Panc1 (cell line): Measurements from ENCODE around the gene GPBAR1. TPM values are rescaled to one million over a fixed set of nuclear protein-coding genes. Genes with fewer than 3 reads are reported as not detected.

Experiments used
- ATAC-seq: fragments of 200-7000 bp; cut with Tn5 transposase; 2 replicates; pipeline ENCODE4 v1.9.1; 2020; ENCODE audit warnings: mild to moderate bottlenecking, moderate library complexity
- BruUV-seq: library from RNA; stranded (reverse); fragments of 400-500 nt; replicated peaks from 2 replicates; lab custom pipeline; 2021; lab: Mats Ljungman, UMichigan
- CTCF ChIA-PET: fragments of 300-600 bp; sonication (Branson Sonifier 250); formaldehyde crosslinking; loops from one replicate; lab custom pipeline; 2022; ENCODE audit warnings: antibody characterized with exemption; lab: Charles Lee
- POLR2A ChIA-PET: fragments of 300-600 bp; sonication (Branson Sonifier 250); formaldehyde crosslinking; loops from one replicate; lab custom pipeline; 2022; ENCODE audit warnings: antibody characterized with exemption; lab: Charles Lee
- DNase-seq: peaks from one replicate; pipeline ENCODE4 v3.0.0-alpha.2; 2010; ENCODE audit warnings: low read depth, low spot score
- H3K27ac ChIP-seq: 2 replicates; pipeline ENCODE4 v1.5.1; 2011; ENCODE audit warnings: mild to moderate bottlenecking, low read length, inconsistent platforms
- H3K27me3 ChIP-seq: fragments of 200-500 bp; sonication (Bioruptor generic); 2 replicates; pipeline ENCODE4 v1.6.0; 2014; ENCODE audit warnings: low read length, inconsistent platforms; ENCODE audit not compliant: control insufficient read depth, insufficient read depth
- H3K36me3 ChIP-seq: fragments of 200-500 bp; sonication (Bioruptor generic); 2 replicates; pipeline ENCODE4 v1.5.1; 2014; ENCODE audit warnings: inconsistent platforms, mild to moderate bottlenecking, low read length, moderate library complexity; ENCODE audit not compliant: control insufficient read depth, insufficient read depth
- H3K4me1 ChIP-seq: 2 replicates; pipeline ENCODE4 v1.5.1; 2011; ENCODE audit warnings: inconsistent platforms, mild to moderate bottlenecking, low read length, moderate library complexity; ENCODE audit not compliant: control insufficient read depth, insufficient read depth
- H3K4me3 ChIP-seq, 2 experiments: 2 replicates each; pipeline ENCODE4 v1.5.1; 2011 to 2012; ENCODE audit warnings: low read depth in 2 of 2, low read length in 2 of 2, mild to moderate bottlenecking in 2 of 2, inconsistent platforms in 1 of 2, moderate library complexity in 1 of 2
- H3K9me3 ChIP-seq: fragments of 200-500 bp; sonication (Bioruptor generic); 2 replicates; pipeline ENCODE4 v1.5.1; 2014; ENCODE audit warnings: low read depth, mild to moderate bottlenecking, inconsistent platforms, low read length, moderate library complexity; ENCODE audit not compliant: control insufficient read depth, insufficient read depth
- CTCF ChIP-seq: fragments of 450-650 bp; IDR thresholded peaks from 2 replicates; pipeline ENCODE4 v1.5.1; 2017; ENCODE audit warnings: mild to moderate bottlenecking
- POLR2AphosphoS5 ChIP-seq: IDR thresholded peaks from 2 replicates; pipeline ENCODE4 v1.6.1; 2012; ENCODE audit warnings: mild to moderate bottlenecking, low read depth, low read length, moderate library complexity
- REST ChIP-seq, 2 experiments: IDR thresholded peaks; 2 replicates each; pipeline ENCODE4 v1.6.1; 2011 to 2012; ENCODE audit warnings: low read depth in 2 of 2, control low read depth in 1 of 2, low read length in 1 of 2, mild to moderate bottlenecking in 1 of 2, moderate library complexity in 1 of 2; ENCODE audit not compliant: insufficient read depth in 1 of 2
- SIN3A ChIP-seq: IDR thresholded peaks from 2 replicates; pipeline ENCODE4 v1.6.1; 2012; ENCODE audit warnings: low read depth, mild to moderate bottlenecking, low read length, moderate library complexity, borderline replicate concordance; ENCODE audit not compliant: insufficient read depth
- TCF7L2 ChIP-seq: IDR thresholded peaks from 2 replicates; pipeline ENCODE4 v1.6.1; 2011; ENCODE audit warnings: mild to moderate bottlenecking, low read depth, low read length, inconsistent platforms
- in situ Hi-C: cut with HindIII; loops from 2 replicates; pipeline ENCODE4 v1.10.0; 2016; ENCODE audit warnings: low sequenced_read_pairs, low pct_unique_long_range_greater_than_20kb
- intact Hi-C: fragments of 100-400 bp; cut with micrococcal nuclease; formaldehyde crosslinking; loops from one replicate; pipeline ENCODE4 v1.10.0; 2022; ENCODE audit not compliant: unreplicated experiment
- total RNA-seq: library from RNA; stranded (reverse); gene quantifications from one replicate; pipeline ENCODE4 v1.2.1, GENCODE V29; 2021; ENCODE audit not compliant: unreplicated experiment

The GPBAR1 gene
- total RNA-seq, 1 experiment from 2014 or later: 0.18 TPM

GRCh38 chr2:218262237-218262600, 1.4 kb downstream of the GPBAR1 start:
- in situ Hi-C loops: no loop called here
- Histone ChIP-seq H3K4me1 (peaks cover 8% of the 10 kb centered on the region; the same call in 1 of the 2 replicates), H3K27me3 (no peaks in the 10 kb centered on the region), H3K4me3 (no peak overlapping the region), H3K9me3 (no peaks in the 10 kb centered on the region), H3K36me3 (peaks cover 3% of the 10 kb centered on the region; the same call in 1 of the 2 replicates), H3K27ac (no peak overlapping the region)
- no TSS peak for BruUV-seq
- POLR2A ChIA-PET: interaction anchor here (0.5 kb wide), 1 partner anchor 11 kb away, joined by 4 read pairs; no protein-coding TSS in a partner anchor
- intact Hi-C loops: no loop called here
- CTCF ChIA-PET: no interaction called here
- no peak for TF ChIP-seq CTCF
- TF ChIP-seq TCF7L2: no peak
- TF ChIP-seq POLR2AphosphoS5: no peak
- TF ChIP-seq REST (IDR thresholded peaks at IDR 0.05; ENCODE audit: insufficient read depth in 1 of 2, low read depth in 2 of 2, low read length in 1 of 2): no peak
- TF ChIP-seq SIN3A: no peak
- ATAC-seq (peak; percentile 1; the same call in 1 of the 2 replicates), DNase-seq (no peak)

- TF ChIP-seq REST (IDR thresholded peaks at IDR 0.05; ENCODE audit: insufficient read depth in 1 of 2, low read depth in 2 of 2, low read length in 1 of 2) (no peak), TCF7L2 (no peak), CTCF (no peak), SIN3A (no peak), POLR2AphosphoS5 (no peak)
- Histone ChIP-seq H3K4me3 (no peak overlapping the region), H3K27me3 (no peaks in the 10 kb centered on the region), H3K4me1 (peaks cover 8% of the 10 kb centered on the region; the same call in 1 of the 2 replicates), H3K36me3 (peaks cover 8% of the 10 kb centered on the region), H3K27ac (no peak overlapping the region), H3K9me3 (no peaks in the 10 kb centered on the region)
- POLR2A ChIA-PET: interaction anchor here (0.5 kb wide), 1 partner anchor 12 kb away, joined by 4 read pairs; no protein-coding TSS in a partner anchor
- CTCF ChIA-PET: no interaction called here
- in situ Hi-C loops: no loop called here
- DNase-seq: no peak
- intact Hi-C loops: no loop called here
- BruUV-seq: no TSS peak
- ATAC-seq: no peak
Observed at GRCh38 chr2:218262631-218263586, 2.1 kb downstream of the GPBAR1 start.
